Measurements from ENCODE around the gene PLAC8L1.
A peak's percentile ranks its signal among the peaks of the same experiment; 100 is the strongest.
"Not testable (repeated sequence)": the region's sequence is repeated elsewhere in the genome, so short reads cannot be mapped to it uniquely, and the experiment has no call there.

PLAC8L1 gene

GRCh38 chr5:146105477-146105876, at the start of gene PLAC8L1:
Gene PLAC8L1, minus strand, starts transcription at chr5:146105577. Its CDS starts 1,266 bp downstream, at chr5:146104311.
- DNase-seq (ENCODE audit: low spot score), result no peak

- DNase-seq (ENCODE audit: low spot score), result no peak
Observed at GRCh38 chr5:146151970-146152369, 46.6 kb upstream of the PLAC8L1 start.

- no peak for DNase-seq (ENCODE audit: low spot score)
Observed at GRCh38 chr5:146137967-146138403, 32.6 kb upstream of the PLAC8L1 start.

GRCh38 chr5:146130440-146131045, 25.2 kb upstream of the PLAC8L1 start:
- DNase-seq (ENCODE audit: low spot score), result peak; percentile 24

GRCh38 chr5:146126068-146126467, 20.7 kb upstream of the PLAC8L1 start:
- no peak for DNase-seq (ENCODE audit: low spot score)

GRCh38 chr5:146124580-146124979, 19.2 kb upstream of the PLAC8L1 start:
- no peak for DNase-seq (ENCODE audit: low spot score)

- DNase-seq (ENCODE audit: low spot score), result not testable (repeated sequence)
Observed at GRCh38 chr5:146121451-146121850, 16.1 kb upstream of the PLAC8L1 start.

GRCh38 chr5:146118322-146118721, 12.9 kb upstream of the PLAC8L1 start:
- DNase-seq (ENCODE audit: low spot score), result no peak

GRCh38 chr5:146117216-146117615, 11.8 kb upstream of the PLAC8L1 start:
- peak; percentile 7 for DNase-seq (ENCODE audit: low spot score)

- DNase-seq (ENCODE audit: low spot score), result no peak
Observed at GRCh38 chr5:146116361-146116760, 11.0 kb upstream of the PLAC8L1 start.

- no peak for DNase-seq (ENCODE audit: low spot score)
Observed at GRCh38 chr5:146112476-146112875, 7.1 kb upstream of the PLAC8L1 start.

- DNase-seq (ENCODE audit: low spot score), result no peak
Observed at GRCh38 chr5:146111409-146111808, 6.0 kb upstream of the PLAC8L1 start.

GRCh38 chr5:146109379-146109778, 4.0 kb upstream of the PLAC8L1 start:
- no peak for DNase-seq (ENCODE audit: low spot score)

GRCh38 chr5:146108870-146109269, 3.5 kb upstream of the PLAC8L1 start:
- not testable (repeated sequence) for DNase-seq (ENCODE audit: low spot score)

GRCh38 chr5:146107901-146108300, 2.5 kb upstream of the PLAC8L1 start:
- DNase-seq (ENCODE audit: low spot score), result no peak

- DNase-seq (ENCODE audit: low spot score), result no peak
Observed at GRCh38 chr5:146103594-146103993, 1.8 kb downstream of the PLAC8L1 start.

- no peak for DNase-seq (ENCODE audit: low spot score)
Observed at GRCh38 chr5:146101646-146102045, 3.7 kb downstream of the PLAC8L1 start.

GRCh38 chr5:146098047-146098446, 7.3 kb downstream of the PLAC8L1 start:
- no peak for DNase-seq (ENCODE audit: low spot score)

GRCh38 chr5:146091881-146092280, 13.5 kb downstream of the PLAC8L1 start:
- DNase-seq (ENCODE audit: low spot score), result no peak

- DNase-seq (ENCODE audit: low spot score), result no peak
Observed at GRCh38 chr5:146089287-146089686, 16.1 kb downstream of the PLAC8L1 start.

- DNase-seq (ENCODE audit: low spot score), result no peak
Observed at GRCh38 chr5:146088098-146088497, 17.3 kb downstream of the PLAC8L1 start.

GRCh38 chr5:146084376-146084775, 21.0 kb downstream of the PLAC8L1 start:
- DNase-seq (ENCODE audit: low spot score), result no peak

- DNase-seq (ENCODE audit: low spot score), result no peak
Observed at GRCh38 chr5:146082798-146083197, 22.6 kb downstream of the PLAC8L1 start.

- no peak for DNase-seq (ENCODE audit: low spot score)
Observed at GRCh38 chr5:146081556-146081955, 23.8 kb downstream of the PLAC8L1 start.

Measured in cerebellar cortex (tissue), 1 donor.